Esophagus (tissue), 2 donors: ENCODE results near the gene BRD3. TPM values are rescaled to one million over a fixed set of nuclear protein-coding genes. Genes with fewer than 3 reads are reported as not detected.

Experiments used
- H3K27ac ChIP-seq, 2 donors: one replicate each; pipeline ENCODE4 v1.5.1; 2013; ENCODE audit warnings: low read depth in 2 of 2, mild to moderate bottlenecking in 2 of 2, inconsistent platforms in 1 of 2, low read length in 1 of 2, moderate library complexity in 1 of 2
- H3K27me3 ChIP-seq, 2 donors: one replicate each; pipeline ENCODE4 v1.6.1; 2013; ENCODE audit warnings: low read length in 2 of 2, control low read depth in 1 of 2, mild to moderate bottlenecking in 1 of 2; ENCODE audit not compliant: insufficient read depth in 2 of 2, control insufficient read depth in 1 of 2
- H3K36me3 ChIP-seq, 2 donors: one replicate each; pipeline ENCODE4 v1.6.1; 2013; ENCODE audit warnings: low read length in 1 of 2; ENCODE audit not compliant: control insufficient read depth in 2 of 2, insufficient read depth in 2 of 2
- H3K4me1 ChIP-seq, 2 donors: one replicate each; pipeline ENCODE4 v1.6.1; 2013; ENCODE audit warnings: low read length in 1 of 2; ENCODE audit not compliant: control insufficient read depth in 2 of 2, insufficient read depth in 2 of 2
- H3K4me3 ChIP-seq, 2 donors: one replicate each; pipeline ENCODE4 v1.5.1; 2013; ENCODE audit warnings: low read length in 2 of 2, mild to moderate bottlenecking in 2 of 2, low read depth in 1 of 2, moderate library complexity in 1 of 2
- H3K9me3 ChIP-seq, 2 donors: one replicate each; pipeline ENCODE4 v1.6.1; 2013; ENCODE audit warnings: mild to moderate bottlenecking in 2 of 2, low read depth in 1 of 2, low read length in 1 of 2, moderate library complexity in 1 of 2; ENCODE audit not compliant: control insufficient read depth in 2 of 2, insufficient read depth in 1 of 2
- WGBS, 2 donors: extraction: QIAGEN DNeasy Blood & Tissue Kit; methylation state at CpG; one replicate each; pipeline ENCODE4 v1.1.7; 2013; 5-methylcytosine and 5-hydroxymethylcytosine counted together
- polyA plus RNA-seq, 2 donors: library from polyadenylated mRNA; stranded (reverse); fragments of 200-250 nt; gene quantifications; one replicate each; pipeline ENCODE4 v1.2.3, GENCODE V29; 2013
- donor health status: healthy with polysubstance abuse.
- donor health status: Bipolar disorder and iron deficiency.

BRD3 gene
- polyA plus RNA-seq, 2 donors: 4.5 to 6.6 TPM

DNA sequence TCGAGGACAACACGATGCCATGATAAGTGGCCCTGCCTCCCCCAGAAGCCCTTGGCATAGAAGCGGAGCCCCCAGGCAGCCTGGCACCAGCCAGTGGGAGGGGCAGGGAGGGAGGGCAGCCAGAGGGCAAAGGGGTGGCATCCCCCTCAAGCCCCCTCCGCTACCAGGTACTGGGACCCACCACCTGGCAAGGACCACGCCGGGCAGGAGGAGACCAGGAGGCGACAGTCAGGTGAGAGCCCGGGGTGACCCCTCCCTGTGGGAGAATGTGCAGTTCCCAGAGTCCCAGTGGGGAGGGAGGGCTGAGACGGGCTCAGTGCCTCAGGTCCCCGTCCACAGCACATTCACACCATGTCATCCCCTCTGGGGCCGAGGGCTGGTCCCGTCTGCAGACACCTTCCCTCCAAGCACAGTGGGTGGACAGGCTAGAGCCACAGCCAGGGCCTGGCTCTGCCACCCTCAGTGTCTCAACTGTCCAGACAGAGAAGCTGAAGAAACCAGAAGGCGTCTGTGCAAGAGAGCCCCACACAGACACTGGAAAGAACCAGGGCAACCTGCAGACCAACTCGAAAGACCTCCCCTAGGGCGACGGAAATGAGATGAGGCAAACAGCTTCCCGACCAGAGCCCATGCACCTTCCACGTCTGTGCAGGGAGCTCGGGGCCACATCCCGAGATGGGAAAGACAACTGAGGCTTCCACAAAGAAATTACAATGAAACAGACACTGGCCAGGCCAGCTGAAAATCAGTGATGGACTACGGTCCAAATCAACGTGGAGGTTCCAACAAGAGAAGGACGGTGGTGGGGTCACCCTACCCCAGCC lies 11.1 kb downstream of the BRD3 start:
- H3K4me3 ChIP-seq: no peak overlapping the region
- peaks cover 14 to 44% of the 10 kb centered on the region in 2 donors for H3K4me1 ChIP-seq
- no peaks in the 10 kb centered on the region for H3K27me3 ChIP-seq
- peak overlapping the region; percentile 23 to 76 for H3K27ac ChIP-seq
- 55 to 57% methylated on average over 23 of the region's 23 CpGs for WGBS, 2 donors
- peaks cover 0 to 18% of the 10 kb centered on the region in 2 donors for H3K36me3 ChIP-seq
- H3K9me3 ChIP-seq: no peaks in the 10 kb centered on the region

GRCh38 chr9:134055981-134056461 lies 11.8 kb downstream of the BRD3 start:
- Histone ChIP-seq H3K4me3 (peak overlapping the region in 1 of 2 donors; percentile 3), H3K27me3 (no peaks in the 10 kb centered on the region), H3K4me1 (peaks cover 13 to 39% of the 10 kb centered on the region in 2 donors), H3K9me3 (no peaks in the 10 kb centered on the region), H3K36me3 (peaks cover 0 to 23% of the 10 kb centered on the region in 2 donors), H3K27ac (peak overlapping the region; percentile 64 to 76)
- WGBS, 2 donors: 13 to 16% methylated on average over 13 of the region's 13 CpGs

- H3K4me1 ChIP-seq: peaks cover 13 to 31% of the 10 kb centered on the region in 2 donors
- no peaks in the 10 kb centered on the region for H3K27me3 ChIP-seq
- peaks cover 0 to 31% of the 10 kb centered on the region in 2 donors for H3K36me3 ChIP-seq
- peak overlapping the region; percentile 64 to 76 for H3K27ac ChIP-seq
- no peaks in the 10 kb centered on the region for H3K9me3 ChIP-seq
- H3K4me3 ChIP-seq: peak overlapping the region in 1 of 2 donors; percentile 14
- WGBS, 2 donors: 65 to 66% methylated on average over 28 of the region's 28 CpGs
These were observed 12.7 kb downstream of the BRD3 start for GRCh38 chr9:134054891-134055811.

DNA sequence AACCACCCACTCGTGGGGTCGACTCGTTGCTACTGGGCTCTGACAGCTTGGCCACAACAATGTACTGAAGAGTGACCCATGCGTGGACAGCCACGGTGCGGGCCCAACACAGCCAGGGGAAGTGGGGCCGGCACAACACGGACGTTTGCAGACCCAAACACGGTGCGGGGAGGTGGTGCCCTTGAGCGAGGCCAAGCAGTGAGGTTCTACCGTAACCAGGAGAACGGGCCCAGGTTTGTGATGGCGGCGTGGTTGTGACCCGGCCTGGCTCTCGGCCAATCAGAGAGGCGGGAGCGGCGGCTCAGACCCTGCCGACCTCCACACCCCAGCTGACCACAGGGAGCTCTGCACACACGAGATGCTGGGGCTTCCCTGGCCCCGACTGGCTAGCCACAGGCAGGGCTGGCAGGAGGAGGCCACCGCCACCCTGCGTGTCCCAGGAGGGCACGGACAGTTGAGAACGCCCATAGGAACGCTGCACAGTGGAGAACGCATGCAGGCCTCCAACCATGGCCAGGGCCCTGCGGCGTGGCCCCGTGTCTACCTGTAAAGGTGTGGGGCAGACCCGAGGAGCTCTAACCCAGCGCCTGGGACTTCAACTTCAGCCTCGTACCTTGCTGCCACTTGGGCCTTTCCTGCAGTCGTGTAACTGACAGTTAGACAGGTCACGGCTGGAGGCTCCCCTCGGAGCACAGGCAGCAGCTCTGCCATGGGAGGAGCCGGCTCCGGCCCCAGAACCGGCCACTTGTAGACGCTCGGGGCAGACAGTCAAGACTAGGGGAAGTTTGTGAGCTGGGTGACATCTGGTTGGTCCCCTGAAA lies 13.7 kb downstream of the BRD3 start:
- H3K36me3 ChIP-seq: peaks cover 0 to 41% of the 10 kb centered on the region in 2 donors

DNA sequence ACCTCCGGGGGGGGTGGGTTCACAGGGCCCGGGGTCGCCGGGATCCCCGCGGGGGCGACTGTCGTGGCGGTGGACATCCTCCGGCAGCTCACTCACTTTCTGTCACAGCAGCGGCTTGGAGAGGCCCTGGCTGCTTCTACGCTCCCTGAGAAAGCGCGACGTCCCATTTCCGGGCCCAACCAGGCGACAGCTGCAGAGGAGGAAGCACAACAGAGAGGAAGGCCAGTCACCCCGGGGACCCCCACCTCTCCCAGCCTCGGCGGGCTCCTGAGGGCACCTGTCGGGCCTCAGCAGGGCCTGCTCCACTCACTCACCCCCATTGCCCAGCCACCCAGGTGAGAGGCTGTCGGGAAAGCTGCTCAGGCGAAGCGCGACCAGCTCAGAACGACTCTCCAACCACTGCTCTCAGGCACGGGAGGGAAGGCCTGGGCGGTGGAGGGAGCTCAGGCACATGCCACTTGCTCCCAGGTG lies 14.4 kb downstream of the BRD3 start:
- Histone ChIP-seq H3K36me3 (peaks cover 3 to 48% of the 10 kb centered on the region in 2 donors), H3K9me3 (no peaks in the 10 kb centered on the region), H3K27ac (no peak overlapping the region), H3K4me3 (no peak overlapping the region), H3K4me1 (peaks cover 18 to 28% of the 10 kb centered on the region in 2 donors), H3K27me3 (no peaks in the 10 kb centered on the region)
- 87 to 88% methylated on average over 25 to 28 of the region's 28 CpGs for WGBS, 2 donors

More for the DNA sequence above, 13.7 kb downstream of the BRD3 start:
- peaks cover 16 to 28% of the 10 kb centered on the region in 2 donors for H3K4me1 ChIP-seq
- no peaks in the 10 kb centered on the region for H3K9me3 ChIP-seq
- H3K27me3 ChIP-seq: no peaks in the 10 kb centered on the region
- 89 to 92% methylated on average over 44 of the region's 44 CpGs for WGBS, 2 donors
- H3K4me3 ChIP-seq: no peak overlapping the region
- no peak overlapping the region for H3K27ac ChIP-seq

- Histone ChIP-seq H3K36me3 (peaks cover 8 to 53% of the 10 kb centered on the region in 2 donors), H3K9me3 (no peaks in the 10 kb centered on the region), H3K27me3 (no peaks in the 10 kb centered on the region), H3K4me3 (no peak overlapping the region), H3K4me1 (peaks cover 18 to 28% of the 10 kb centered on the region in 2 donors), H3K27ac (no peak overlapping the region)
- 87 to 91% methylated on average over 16 of the region's 16 CpGs for WGBS, 2 donors
These were observed 14.9 kb downstream of the BRD3 start for GRCh38 chr9:134052941-134053340.

DNA sequence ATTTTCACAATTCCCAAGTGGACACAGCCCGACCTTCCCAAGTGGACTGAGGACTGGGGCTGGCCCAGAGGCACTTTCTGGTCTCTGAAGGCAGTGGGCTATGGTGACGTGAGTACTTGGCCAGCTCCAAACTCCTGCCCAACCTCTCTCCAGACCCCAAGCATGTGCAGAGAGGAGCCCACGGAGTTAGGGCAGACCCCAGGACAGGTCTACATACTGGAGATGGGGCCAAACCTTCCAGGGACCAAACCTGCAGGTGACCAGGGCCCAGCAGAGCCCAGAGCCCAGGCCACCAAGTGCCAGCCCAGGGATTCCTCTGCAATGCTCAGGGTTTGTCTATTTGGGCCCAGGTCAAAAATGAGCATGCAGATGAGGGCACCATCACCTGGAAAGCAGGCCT lies 15.3 kb downstream of the BRD3 start:
- H3K4me3 ChIP-seq: no peak overlapping the region
- no peaks in the 10 kb centered on the region for H3K27me3 ChIP-seq
- no peaks in the 10 kb centered on the region for H3K9me3 ChIP-seq
- WGBS, 2 donors: 86% methylated on average over 3 of the region's 3 CpGs
- peaks cover 18 to 28% of the 10 kb centered on the region in 2 donors for H3K4me1 ChIP-seq
- peaks cover 11 to 57% of the 10 kb centered on the region in 2 donors for H3K36me3 ChIP-seq
- H3K27ac ChIP-seq: no peak overlapping the region

- Histone ChIP-seq H3K27ac (no peak overlapping the region), H3K9me3 (no peaks in the 10 kb centered on the region), H3K36me3 (peaks cover 11 to 61% of the 10 kb centered on the region in 2 donors)
These were observed 16.5 kb downstream of the BRD3 start for GRCh38 chr9:134051319-134051718.

More at GRCh38 chr9:134051319-134051718, 16.5 kb downstream of the BRD3 start:
- H3K4me3 ChIP-seq: no peak overlapping the region
- H3K4me1 ChIP-seq: peaks cover 16 to 24% of the 10 kb centered on the region in 2 donors
- no peaks in the 10 kb centered on the region for H3K27me3 ChIP-seq
- WGBS, 2 donors: 85 to 88% methylated on average over 16 of the region's 16 CpGs
